ENCODE measurements around the gene RNU6-1.

RNU6-1 gene

DNA sequence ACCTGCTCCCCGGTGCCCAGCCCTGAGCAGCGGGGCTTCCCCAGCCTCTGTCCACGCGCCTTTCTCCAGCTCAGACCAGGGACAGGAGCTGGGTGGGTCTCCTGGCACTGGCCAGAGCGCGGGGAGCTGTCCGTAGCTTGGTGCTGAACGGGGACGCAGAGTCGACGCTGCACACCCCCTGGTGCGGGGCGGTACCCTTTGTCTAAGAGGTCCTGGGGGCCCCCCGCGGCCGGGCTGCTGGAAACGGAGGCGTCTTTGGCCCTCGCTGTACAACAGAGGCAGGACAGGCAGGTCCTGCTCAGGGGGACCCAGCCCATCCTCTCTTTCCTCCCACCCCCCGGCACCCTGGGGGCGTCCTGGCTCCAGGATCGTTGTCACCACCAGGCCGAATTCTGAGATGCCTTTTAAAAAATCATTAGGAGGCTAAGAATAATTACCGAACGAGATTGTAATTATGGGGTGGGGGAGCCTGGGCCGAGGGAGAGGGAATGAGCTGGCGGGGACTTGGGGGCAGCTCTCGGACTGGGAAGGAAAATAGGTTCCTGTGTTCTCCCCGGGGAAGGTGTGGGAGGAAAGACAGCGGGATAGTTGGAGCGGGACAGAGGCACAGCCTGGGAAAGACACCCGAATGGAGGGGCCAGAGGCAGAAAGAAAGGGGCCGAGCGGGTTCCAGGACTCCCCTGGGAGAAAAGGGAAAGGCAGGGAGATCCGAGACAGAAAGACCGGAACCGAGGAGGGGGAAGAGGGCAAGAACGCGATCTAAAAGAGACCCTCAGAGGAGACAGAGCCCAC lies 18.7 kb downstream of the RNU6-1 start:
- H3K4me3 ChIP-seq (ENCODE audit: low read depth, low read length): no peak overlapping the region
- H3K4me1 ChIP-seq (ENCODE audit: control insufficient read depth, insufficient read depth, low read length): peaks cover 7% of the 10 kb centered on the region
- ChIA-PET POLR2A (interaction anchor here (0.6 to 1.0 kb wide), 2 partner anchors 36 to 313 kb away, joined by 3 read pairs; no protein-coding TSS in a partner anchor), CTCF (interaction anchor here (0.6 to 1.0 kb wide), 2 partner anchors 11 to 19 kb away, joined by 4 read pairs; no protein-coding TSS in a partner anchor)
- TF ChIP-seq, protein P1, sequence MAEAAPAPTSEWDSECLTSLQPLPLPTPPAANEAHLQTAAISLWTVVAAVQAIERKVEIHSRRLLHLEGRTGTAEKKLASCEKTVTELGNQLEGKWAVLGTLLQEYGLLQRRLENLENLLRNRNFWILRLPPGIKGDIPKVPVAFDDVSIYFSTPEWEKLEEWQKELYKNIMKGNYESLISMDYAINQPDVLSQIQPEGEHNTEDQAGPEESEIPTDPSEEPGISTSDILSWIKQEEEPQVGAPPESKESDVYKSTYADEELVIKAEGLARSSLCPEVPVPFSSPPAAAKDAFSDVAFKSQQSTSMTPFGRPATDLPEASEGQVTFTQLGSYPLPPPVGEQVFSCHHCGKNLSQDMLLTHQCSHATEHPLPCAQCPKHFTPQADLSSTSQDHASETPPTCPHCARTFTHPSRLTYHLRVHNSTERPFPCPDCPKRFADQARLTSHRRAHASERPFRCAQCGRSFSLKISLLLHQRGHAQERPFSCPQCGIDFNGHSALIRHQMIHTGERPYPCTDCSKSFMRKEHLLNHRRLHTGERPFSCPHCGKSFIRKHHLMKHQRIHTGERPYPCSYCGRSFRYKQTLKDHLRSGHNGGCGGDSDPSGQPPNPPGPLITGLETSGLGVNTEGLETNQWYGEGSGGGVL (tag by site-specific recombination; IDR thresholded peaks at IDR 0.05): no peak
- no peak for TF ChIP-seq ZNF654 (tag by site-specific recombination; IDR thresholded peaks at IDR 0.05; ENCODE audit: low read depth)
- TF ChIP-seq, protein P2, sequence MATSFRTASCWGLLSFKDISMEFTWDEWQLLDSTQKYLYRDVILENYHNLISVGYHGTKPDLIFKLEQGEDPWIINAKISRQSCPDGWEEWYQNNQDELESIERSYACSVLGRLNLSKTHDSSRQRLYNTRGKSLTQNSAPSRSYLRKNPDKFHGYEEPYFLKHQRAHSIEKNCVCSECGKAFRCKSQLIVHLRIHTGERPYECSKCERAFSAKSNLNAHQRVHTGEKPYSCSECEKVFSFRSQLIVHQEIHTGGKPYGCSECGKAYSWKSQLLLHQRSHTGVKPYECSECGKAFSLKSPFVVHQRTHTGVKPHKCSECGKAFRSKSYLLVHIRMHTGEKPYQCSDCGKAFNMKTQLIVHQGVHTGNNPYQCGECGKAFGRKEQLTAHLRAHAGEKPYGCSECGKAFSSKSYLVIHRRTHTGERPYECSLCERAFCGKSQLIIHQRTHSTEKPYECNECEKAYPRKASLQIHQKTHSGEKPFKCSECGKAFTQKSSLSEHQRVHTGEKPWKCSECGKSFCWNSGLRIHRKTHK (tag by site-specific recombination; IDR thresholded peaks at IDR 0.05): no peak
- peak; percentile 94 for TF ChIP-seq REST (tag by site-specific recombination; IDR thresholded peaks at IDR 0.05)
- TF ChIP-seq ZNF37A (tag by site-specific recombination; IDR thresholded peaks at IDR 0.05): no peak
- TF ChIP-seq ZNF555 (tag by site-specific recombination; conservative IDR thresholded peaks at IDR 0.05): no peak
- TF ChIP-seq ZNF610 (tag by site-specific recombination; IDR thresholded peaks at IDR 0.05; ENCODE audit: borderline replicate concordance): no peak
- no peak for TF ChIP-seq SETDB1 (IDR thresholded peaks at IDR 0.05; ENCODE audit: insufficient read length, low read length)
- TF ChIP-seq ZNF521 (tag by site-specific recombination; IDR thresholded peaks at IDR 0.05): no peak
- H3K36me3 ChIP-seq (ENCODE audit: control insufficient read depth in 2 of 2, insufficient read depth in 1 of 2, low read length in 2 of 2): no peaks in the 10 kb centered on the region
- H3K9me3 ChIP-seq (ENCODE audit: control insufficient read depth, insufficient read depth, low read depth, low read length): no peaks in the 10 kb centered on the region
- no peak overlapping the region for H3K27ac ChIP-seq (ENCODE audit: extremely low read depth, low read depth, low read length)

DNA sequence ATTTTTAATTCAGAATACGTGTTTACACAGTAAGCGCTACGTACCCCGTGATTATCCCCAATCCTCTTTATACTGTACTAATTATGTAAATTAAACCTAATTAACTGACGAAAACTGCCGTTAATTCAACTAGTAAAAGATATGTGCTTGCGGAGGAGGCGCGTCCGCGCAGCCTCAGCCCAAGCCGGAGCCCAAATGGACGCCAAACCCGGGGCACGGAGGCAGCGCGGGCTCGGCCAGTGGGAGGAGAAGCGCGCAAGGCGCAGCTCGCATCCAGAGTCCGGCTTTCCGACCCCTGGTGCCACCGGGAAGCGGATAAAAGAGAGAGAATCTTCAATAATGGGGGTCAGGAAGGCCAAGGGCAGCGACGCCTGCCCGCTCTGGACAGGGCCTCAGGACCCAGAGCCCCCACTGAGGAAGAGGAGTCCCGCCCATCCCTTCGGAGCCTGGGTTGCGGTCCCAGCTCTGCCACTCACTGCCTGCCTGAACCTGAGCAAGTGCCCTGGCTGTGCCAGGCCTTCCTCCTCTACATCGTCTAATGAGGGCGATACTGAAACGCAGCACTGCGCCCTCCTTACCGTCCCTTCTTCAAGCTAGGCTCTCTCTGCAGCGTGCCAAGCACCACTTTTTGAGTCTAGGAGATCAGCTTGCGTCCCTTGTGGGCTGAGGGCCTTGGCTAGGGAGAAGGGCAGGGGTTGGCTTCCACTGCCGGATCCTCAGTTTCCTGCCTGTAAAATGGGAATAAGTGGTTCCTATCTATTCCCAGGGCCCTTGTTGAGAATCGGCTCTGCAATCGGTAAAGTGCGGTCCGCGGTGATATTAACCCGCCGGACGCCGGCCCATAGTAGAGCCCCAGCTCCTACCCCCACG lies 19.5 kb downstream of the RNU6-1 start:
- Histone ChIP-seq H3K9me3 (ENCODE audit: control insufficient read depth, insufficient read depth, low read depth, low read length) (no peaks in the 10 kb centered on the region), H3K4me3 (ENCODE audit: low read depth, low read length) (no peak overlapping the region), H3K4me1 (ENCODE audit: control insufficient read depth, insufficient read depth, low read length) (peaks cover 7% of the 10 kb centered on the region), H3K27ac (ENCODE audit: extremely low read depth, low read depth, low read length) (no peak overlapping the region), H3K36me3 (ENCODE audit: control insufficient read depth in 2 of 2, insufficient read depth in 1 of 2, low read length in 2 of 2) (no peaks in the 10 kb centered on the region)
- ChIA-PET POLR2A (interaction anchor here (0.6 kb wide), 1 partner anchor 35 kb away, joined by 3 read pairs; no protein-coding TSS in a partner anchor), CTCF (interaction anchor here (1.0 kb wide), 1 partner anchor 12 kb away, joined by 4 read pairs; no protein-coding TSS in a partner anchor)
- TF ChIP-seq, protein P3, sequence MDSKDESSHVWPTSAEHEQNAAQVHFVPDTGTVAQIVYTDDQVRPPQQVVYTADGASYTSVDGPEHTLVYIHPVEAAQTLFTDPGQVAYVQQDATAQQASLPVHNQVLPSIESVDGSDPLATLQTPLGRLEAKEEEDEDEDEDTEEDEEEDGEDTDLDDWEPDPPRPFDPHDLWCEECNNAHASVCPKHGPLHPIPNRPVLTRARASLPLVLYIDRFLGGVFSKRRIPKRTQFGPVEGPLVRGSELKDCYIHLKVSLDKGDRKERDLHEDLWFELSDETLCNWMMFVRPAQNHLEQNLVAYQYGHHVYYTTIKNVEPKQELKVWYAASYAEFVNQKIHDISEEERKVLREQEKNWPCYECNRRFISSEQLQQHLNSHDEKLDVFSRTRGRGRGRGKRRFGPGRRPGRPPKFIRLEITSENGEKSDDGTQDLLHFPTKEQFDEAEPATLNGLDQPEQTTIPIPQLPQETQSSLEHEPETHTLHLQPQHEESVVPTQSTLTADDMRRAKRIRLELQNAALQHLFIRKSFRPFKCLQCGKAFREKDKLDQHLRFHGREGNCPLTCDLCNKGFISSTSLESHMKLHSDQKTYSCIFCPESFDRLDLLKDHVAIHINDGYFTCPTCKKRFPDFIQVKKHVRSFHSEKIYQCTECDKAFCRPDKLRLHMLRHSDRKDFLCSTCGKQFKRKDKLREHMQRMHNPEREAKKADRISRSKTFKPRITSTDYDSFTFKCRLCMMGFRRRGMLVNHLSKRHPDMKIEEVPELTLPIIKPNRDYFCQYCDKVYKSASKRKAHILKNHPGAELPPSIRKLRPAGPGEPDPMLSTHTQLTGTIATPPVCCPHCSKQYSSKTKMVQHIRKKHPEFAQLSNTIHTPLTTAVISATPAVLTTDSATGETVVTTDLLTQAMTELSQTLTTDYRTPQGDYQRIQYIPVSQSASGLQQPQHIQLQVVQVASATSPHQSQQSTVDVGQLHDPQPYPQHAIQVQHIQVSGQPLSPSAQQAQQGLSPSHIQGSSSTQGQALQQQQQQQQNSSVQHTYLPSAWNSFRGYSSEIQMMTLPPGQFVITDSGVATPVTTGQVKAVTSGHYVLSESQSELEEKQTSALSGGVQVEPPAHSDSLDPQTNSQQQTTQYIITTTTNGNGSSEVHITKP (tag by site-specific recombination; IDR thresholded peaks at IDR 0.05): no peak
- TF ChIP-seq, protein P4, sequence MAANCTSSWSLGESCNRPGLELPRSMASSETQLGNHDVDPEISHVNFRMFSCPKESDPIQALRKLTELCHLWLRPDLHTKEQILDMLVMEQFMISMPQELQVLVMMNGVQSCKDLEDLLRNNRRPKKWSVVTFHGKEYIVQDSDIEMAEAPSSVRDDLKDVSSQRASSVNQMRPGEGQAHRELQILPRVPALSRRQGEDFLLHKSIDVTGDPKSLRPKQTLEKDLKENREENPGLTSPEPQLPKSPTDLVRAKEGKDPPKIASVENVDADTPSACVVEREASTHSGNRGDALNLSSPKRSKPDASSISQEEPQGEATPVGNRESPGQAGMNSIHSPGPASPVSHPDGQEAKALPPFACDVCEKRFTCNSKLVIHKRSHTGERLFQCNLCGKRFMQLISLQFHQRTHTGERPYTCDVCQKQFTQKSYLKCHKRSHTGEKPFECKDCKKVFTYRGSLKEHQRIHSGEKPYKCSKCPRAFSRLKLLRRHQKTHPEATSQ (tag by site-specific recombination; IDR thresholded peaks at IDR 0.05): no peak
- no peak for TF ChIP-seq ZNF626 (tag by site-specific recombination; IDR thresholded peaks at IDR 0.05)
- TF ChIP-seq, protein P2 (tag by site-specific recombination; IDR thresholded peaks at IDR 0.05): no peak
- TF ChIP-seq ZNF211 (tag by site-specific recombination; IDR thresholded peaks at IDR 0.05; ENCODE audit: low read depth): no peak
- no peak for TF ChIP-seq ZNF426 (tag by site-specific recombination; IDR thresholded peaks at IDR 0.05)
- no peak for TF ChIP-seq ZNF837 (tag by site-specific recombination; IDR thresholded peaks at IDR 0.05)
- TF ChIP-seq ZNF266 (tag by site-specific recombination; IDR thresholded peaks at IDR 0.05; ENCODE audit: low read depth): no peak
- TF ChIP-seq ZBTB1 (tag by site-specific recombination; IDR thresholded peaks at IDR 0.05): no peak

Measured in HEK293 (cell line).